T-helper 9 cell (primary cell): ENCODE data around the gene ANXA8.
"Not testable (repeated sequence)": the region's sequence is repeated elsewhere in the genome, so short reads cannot be mapped to it uniquely, and the experiment has no call there.

Source experiments
- DNase-seq: peaks from one replicate; pipeline ENCODE4 v3.0.0-alpha.2; 2020

ANXA8 gene

DNA sequence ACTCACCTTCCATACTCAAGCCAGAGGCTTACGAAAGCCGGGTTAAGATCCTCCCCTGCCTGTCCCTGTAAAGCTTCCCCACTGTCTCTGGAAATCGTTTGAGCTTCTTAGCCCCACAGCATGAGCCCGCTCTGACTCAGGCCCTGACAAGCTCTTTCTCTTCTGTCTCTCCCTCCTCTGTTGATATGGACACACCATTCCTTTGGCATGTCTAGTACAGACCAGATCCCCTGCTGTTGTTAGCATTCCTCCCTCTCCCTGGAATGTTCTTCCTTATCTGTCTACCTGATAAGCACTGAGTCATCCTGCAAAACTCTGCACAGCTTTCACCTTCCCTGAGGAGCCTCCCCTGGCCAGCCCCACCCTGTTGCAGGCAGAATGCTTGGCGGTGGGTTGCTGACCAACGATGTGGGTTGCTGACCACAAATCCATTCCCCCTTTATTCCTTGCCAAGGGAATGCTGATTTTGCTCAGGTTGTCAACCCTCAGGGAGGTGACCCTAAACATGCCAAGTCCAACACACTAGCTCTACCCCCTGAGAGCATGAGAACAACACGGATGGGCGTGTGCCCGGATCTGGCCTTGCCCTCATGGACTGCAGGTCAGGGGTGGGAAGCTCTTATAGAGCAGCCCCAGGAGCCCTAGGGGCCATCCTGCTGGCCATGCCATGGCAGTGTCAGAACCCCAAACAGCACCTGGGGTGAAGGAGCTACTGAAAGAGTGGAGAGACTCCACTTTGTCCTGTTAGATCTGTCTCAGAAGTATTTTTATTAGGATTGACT, 21.1 kb downstream of the ANXA8 start:
- not testable (repeated sequence) for DNase-seq

DNA sequence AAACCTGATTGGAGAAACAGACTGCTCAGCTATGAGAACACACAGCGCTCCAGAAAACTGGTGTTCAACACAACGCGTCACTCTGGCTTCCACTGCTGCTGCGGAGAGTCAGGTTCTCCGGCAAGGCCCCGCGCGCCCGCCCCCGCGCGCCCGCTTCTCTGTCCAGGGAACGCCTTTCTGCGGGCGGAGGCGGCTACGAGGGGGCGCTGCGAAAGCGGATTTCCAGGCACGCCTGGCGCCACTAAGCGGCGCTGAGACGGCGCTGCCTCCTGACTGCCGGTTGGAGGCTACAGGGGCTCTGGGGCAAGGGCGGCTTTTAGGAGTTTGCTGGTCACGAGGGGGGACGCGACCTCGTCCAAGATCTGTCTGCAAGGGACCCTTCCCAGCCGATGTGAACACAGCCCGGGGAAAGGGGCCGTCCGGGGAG, 22.6 kb downstream of the ANXA8 start:
- DNase-seq, result not testable (repeated sequence)

DNA sequence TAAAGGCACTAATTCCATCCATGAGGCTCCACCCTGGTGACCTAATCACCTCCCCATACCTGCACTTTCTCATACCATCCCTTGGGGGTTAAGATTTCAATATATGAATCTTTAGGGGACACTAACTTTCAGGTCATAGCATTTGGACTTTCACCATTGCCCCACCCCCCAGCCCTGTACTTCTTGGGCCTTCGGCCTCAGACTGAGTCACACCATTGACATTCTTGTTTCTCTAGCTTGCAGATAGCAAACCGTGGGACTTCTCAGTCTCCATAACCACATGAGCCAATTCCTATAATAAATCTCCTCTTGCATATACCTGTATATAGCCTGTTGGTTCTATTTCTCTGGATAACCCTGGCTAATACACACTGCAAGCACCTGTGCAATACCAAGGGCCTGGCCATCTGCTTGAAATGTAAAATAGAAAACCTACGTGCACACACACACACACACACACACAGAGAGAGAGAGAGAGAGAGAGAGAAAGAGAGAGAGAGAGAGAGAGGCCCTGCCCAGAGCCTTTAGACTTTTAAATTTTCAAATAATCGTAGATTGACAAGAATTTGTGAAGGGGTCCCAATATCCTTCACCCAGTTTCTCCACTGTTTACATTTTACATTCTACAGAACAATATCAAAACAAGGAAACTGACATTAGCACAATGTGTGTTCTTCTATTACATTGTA, 25.3 kb downstream of the ANXA8 start:
- no peak for DNase-seq

- DNase-seq, result no peak
Measured at GRCh38 chr10:47457826-47458225, 26.1 kb downstream of the ANXA8 start.

DNA sequence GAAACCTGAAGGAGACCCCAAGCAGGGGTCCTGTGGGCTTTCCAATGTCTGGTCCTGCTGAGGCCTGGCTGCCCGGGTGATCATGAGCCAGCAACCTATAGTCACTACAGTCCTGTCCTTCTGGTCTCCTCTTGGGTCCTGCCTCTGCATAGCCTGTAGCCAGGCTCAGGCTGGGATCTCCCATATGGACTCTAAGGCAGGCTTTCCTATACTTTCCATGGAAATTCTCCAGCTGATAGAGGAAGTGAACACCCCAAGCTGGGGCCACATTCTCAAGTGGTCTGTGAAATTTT, 26.4 kb downstream of the ANXA8 start:
- no peak for DNase-seq

GRCh38 chr10:47456794-47457527, 27.0 kb downstream of the ANXA8 start:
- no peak for DNase-seq

GRCh38 chr10:47456079-47456785, 27.7 kb downstream of the ANXA8 start:
- DNase-seq, result no peak

GRCh38 chr10:47455350-47456078, 28.4 kb downstream of the ANXA8 start:
- DNase-seq, result not testable (repeated sequence)

- no peak for DNase-seq
Measured at GRCh38 chr10:47454780-47455058, 29.2 kb downstream of the ANXA8 start.

DNA sequence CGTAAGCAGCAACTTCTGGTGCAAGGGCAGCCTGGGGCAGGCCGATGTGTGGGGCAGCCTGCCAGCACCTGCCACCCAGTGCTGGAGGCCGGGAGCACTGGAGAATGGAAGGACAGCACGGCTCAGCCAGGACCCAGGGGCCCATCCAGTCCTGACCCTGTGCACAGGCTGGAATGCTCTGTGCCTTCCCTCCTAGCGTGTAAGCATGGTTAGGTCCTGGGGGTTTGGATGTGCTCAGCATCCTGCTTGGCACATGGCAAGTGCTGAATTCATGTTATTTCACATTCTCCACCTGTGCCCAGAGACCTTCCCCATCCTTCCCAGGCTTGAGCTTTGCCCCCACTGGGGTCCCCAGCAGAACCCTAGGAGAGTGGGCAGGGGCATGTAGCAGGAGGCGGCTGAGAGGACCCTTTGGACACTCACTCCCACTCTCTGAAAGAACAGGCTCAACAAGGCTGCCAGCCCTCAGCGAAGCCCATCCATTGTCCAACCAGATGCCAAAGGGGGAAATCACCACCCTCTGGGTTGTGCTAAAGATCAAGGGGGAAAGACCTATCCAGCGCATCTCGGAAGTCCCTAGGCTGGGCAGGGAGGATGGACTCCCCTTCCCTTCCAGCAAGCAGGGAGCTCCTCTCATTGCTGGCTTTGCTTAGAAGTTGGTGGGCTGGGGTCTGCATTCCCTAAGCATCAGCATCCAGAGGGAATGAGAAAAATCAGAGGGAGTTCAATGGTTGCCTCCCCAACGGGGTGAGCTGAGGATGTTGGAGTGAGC, 29.7 kb downstream of the ANXA8 start:
- no peak for DNase-seq

DNA sequence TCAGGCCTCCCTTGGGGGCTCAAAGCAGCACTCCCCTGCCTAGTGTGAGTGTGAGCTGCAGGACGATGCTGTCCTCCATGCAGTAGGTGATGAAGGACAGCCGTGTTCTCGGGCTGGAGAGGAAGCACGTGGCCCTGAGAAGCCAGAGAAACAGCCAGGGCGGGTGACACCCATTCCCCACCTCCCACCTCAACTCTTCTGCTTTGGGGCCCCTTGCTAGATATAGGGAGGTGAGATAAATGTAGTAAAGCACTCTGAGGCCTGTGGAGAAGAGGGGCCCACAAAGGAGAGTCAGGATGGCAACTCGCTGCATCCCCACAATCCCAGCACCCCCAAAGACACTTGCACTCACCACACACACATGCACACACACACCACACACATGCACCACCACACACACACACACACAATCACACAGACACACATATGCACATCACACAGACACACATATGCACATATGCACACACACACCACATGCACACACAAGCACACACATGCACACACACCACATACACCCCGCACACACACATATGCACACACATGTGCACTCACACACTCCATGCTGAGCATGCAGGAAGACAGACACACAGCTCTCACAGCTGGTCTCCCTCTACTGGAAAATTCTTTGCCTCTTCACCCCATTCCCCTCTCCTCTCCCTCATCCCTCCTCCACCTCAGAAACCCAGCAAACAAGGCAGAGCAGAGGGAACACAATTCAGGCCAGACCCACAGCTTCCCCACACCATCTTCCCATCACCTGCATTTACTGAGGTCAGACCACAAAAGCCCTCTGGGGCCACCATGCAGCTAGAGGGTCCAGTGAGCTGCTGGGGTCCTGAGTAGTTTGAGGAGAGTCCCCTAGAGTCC, 30.5 kb downstream of the ANXA8 start:
- DNase-seq, result no peak

- DNase-seq, result no peak
Measured at GRCh38 chr10:47452495-47453140, 31.3 kb downstream of the ANXA8 start.

DNA sequence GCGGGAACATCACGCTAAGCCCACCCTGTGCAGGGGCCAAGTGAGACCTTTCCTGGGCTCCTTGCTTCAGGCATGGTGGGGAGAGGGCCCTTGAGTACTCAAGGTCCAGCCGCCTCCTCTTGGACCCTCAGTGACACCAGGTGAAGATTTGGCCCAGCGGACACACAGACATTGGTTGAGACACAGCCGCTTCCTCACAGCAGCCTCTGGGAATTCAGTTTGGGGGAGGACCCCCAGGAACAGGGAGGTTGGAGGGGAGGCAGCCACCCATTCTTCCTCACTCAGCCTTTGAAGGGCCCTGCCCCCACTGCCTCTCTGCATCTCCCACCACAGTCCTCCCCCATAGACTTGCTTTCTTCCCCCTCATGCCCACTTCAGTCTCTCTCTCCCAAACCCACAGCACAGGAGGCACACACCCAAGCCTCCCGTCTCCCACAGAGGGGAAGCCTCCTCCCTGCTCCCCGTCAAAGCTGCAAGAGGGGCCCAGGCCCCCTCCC, 31.9 kb downstream of the ANXA8 start:
- DNase-seq, result no peak

GRCh38 chr10:47451273-47451997, 32.5 kb downstream of the ANXA8 start:
- no peak for DNase-seq

DNA sequence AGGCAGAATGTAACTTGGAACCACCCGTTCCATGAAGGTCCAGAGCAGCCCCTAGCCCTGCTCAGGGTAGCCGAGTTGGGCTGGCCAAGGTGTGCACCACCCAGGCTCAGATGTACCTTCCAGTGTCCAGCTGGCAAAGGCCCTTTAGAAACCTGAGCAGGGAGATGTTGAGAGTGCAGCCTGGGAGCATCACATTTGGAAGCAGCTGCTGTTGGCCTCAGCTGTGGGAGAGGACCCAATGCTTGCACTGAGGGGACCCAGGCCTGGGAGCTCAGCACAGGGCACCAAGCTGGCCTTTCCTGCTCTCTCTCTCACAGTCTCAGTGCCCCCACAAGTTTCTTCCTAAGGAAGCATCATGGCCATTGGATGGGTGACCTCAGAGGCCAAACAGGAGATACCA, 33.5 kb downstream of the ANXA8 start:
- no peak for DNase-seq

- DNase-seq, result no peak
Measured at GRCh38 chr10:47449979-47450378, 33.9 kb downstream of the ANXA8 start.

GRCh38 chr10:47449102-47449978, 34.6 kb downstream of the ANXA8 start:
- no peak for DNase-seq

DNA sequence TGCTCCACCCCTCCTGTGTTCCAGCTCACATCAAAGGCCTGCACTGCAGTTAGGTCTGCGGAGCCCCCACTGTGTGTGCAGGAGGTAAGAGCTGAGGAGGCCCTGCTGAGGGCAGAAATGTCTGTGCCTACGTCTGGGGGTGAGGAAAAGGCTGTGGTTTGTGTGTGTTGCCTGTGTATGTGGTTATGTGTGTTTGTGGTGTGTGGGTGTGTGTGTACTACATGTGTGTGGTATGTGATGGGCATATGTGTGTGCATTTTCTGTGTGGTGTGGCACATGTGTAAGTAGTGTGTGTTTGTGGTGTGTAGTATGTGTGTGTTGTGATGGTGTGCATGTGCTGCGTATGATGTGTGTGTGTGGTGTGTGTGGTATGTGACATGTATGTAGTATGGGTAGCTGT, 36.2 kb downstream of the ANXA8 start:
- no peak for DNase-seq
